ENCODE measurements around the gene OR5B21.

The OR5B21 gene

DNA sequence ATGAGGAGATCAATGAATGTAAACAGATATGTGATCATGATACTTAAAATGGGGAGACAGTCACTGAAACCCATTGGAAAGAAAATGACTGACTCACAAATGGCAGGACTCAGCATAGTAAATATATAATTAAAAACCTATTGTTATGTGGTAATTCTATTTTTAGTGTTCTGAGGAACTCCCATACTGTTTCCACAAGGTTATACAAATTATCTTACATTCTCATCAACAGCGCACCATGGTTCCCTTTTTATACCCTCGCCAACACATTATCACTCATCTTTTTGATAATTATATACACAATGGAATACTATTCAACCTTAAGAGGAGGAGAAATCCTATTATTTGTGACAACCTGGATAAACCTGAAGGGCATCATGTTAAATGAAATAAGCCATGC is 17.1 kb downstream of the OR5B21 start:
- no peak for DNase-seq

DNA sequence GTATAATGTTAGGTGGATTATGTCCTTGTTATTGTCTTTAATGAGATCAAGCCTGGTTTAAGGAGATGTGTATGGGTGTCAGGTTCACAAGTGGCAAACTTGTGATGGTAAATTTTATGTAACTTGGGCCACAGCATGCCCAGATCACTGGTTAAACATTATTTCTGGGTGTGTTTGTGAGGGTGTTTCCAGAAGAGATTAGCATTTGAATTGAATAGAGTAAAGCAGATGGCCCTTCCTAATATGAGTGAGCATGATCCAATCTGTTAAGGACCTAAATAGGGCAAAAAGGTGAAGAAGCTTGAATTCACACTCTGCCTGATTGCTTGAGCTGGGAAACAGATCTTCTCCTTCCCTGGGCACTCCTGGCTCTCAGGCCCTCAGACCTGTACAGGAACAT is 20.7 kb downstream of the OR5B21 start:
- DNase-seq, result no peak

DNA sequence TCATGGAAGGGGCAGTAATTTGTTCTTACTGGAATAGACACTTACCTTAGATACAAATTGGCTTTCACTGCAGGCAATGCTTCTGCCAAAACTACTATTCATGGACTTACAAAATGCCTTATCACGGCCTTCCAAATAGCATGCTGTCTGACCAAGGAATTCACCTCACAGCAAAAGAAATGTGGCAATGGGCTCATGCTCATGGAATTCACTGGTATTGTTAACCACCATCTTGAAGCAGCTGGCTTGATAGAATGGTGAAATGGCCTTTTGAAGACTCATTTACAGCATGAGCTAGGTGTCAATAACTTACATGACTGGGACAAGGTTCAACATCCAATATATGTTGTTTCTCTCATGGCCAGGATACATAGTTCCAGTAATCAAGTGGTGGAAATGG is 21.9 kb downstream of the OR5B21 start:
- DNase-seq, result no peak

DNA sequence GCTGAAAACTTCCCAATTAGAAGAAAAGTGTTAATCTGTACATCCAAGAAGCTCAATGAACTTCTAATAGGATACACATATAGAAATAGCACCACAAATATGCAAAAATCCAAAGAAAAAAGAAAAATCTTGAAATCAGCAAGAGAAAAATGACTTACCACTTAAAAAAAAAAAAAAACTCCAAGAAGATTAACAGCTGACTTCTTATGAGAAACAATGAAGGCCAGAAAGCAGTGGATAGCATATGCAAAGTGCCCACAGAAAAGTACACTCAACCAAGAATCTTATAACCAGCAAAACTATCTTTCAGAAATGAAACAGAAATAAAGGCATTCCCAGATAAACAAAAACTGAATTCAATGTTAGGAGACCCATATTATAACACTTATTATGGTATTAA is 36.0 kb downstream of the OR5B21 start:
- no peak for DNase-seq

DNA sequence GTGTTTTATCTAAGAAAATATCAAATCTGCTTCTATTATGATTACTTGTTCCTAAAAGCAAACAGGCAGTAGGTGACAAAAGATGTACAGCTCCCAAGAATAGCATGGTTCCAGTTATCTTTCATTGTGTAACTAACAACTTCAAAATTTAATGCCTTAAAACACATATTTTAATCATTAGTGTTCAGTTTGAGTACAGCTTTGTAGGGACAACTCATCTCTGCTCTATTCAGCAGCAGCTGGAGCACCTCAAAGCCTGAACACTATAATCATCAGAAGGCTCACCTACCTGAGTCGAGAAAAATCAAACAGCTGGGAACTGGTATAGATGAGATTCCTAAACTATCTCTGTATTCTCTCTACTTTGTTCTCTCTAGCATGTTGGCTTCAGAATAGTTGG is 41.6 kb downstream of the OR5B21 start:
- DNase-seq, result no peak

DNA sequence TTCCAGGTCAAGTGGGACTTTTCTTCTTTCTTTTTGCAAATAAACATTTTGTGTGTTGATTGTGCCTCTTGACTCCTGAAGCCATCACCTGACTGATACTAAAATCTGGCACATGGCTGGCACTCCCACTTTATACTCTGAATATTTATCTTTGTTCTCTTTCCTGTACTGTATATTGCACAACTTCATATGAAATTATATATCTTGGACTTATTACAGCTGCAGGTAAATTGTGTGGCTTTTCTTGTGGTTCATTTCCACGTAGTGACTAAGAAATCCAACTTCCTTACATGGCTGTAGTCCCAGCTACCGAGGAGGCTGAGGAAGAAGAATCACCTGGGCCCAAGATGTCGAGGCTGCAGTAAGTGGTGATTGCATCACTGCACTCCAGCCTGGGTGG is 42.2 kb downstream of the OR5B21 start:
- DNase-seq, result no peak
